ENCODE results near the gene CXCL14. TPM values are rescaled to one million over a fixed set of nuclear protein-coding genes. Genes with fewer than 3 reads are reported as not detected.

CXCL14 gene
- total RNA-seq, 1 experiment from 2014 or later, result not detected

DNA sequence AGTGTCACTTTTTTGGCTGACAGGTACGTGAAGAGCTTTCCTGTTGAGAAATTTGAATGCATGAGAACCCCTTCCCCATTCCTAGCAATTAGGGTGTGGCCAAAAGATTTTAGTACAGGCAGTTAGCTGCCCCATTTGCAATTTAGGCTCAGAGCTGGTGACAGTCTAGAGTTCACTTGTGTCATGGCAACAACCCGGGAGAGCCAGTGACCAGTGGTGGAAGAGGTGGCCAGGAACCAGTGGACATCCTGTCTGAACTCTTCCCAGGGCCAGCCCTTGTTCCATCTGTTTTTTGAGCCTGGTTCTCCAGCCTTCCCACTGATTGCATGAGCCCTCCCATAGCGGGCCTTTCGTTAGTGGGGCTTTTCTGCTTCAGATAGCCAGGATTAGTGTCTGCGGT is 40.5 kb downstream of the CXCL14 start:
- H3K4me1 Mint-ChIP-seq (ENCODE audit: low read depth, unreplicated experiment), result no peaks in the 10 kb centered on the region
- no peak for TF ChIP-seq CTCF (IDR thresholded peaks at IDR 0.05; ENCODE audit: unreplicated experiment)
- H3K27ac Mint-ChIP-seq (ENCODE audit: unreplicated experiment), result no peak overlapping the region
- H3K4me3 Mint-ChIP-seq (ENCODE audit: low read depth, unreplicated experiment), result no peak overlapping the region
- no TSS peak for BruUV-seq (replicated peaks)
- H3K9me3 Mint-ChIP-seq (ENCODE audit: low read depth, unreplicated experiment), result no peaks in the 10 kb centered on the region
- H3K27me3 Mint-ChIP-seq (ENCODE audit: unreplicated experiment), result peaks cover 89% of the 10 kb centered on the region
- H3K36me3 Mint-ChIP-seq (ENCODE audit: insufficient read depth, unreplicated experiment), result no peaks in the 10 kb centered on the region
- CTCF ChIA-PET, result no interaction called here
- intact Hi-C loops (cut with micrococcal nuclease; ENCODE audit: unreplicated experiment), result no loop called here
- DNase-seq, result no peak

DNA sequence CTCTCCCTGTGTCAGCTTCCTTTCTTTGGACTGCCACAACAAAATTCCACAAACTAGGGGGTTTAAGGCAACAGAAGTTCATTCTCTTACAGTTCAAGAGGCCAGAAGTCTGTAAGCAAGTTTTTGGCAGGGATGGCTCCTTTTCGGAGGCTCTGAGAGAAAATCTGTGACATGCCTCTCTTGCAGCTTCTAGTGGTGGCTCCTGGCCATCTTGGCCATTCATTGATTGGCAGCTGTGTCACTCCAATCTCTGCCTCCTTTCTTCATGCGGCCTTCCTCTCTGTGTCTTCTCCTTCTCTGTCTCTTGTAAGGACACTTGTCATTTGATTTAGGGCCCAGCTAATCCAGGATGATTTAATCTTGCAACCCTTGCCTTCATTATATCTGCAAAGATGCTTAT is 41.0 kb downstream of the CXCL14 start:
- Mint-ChIP-seq H3K27me3 (ENCODE audit: unreplicated experiment) (peaks cover 89% of the 10 kb centered on the region), H3K4me1 (ENCODE audit: low read depth, unreplicated experiment) (no peaks in the 10 kb centered on the region), H3K36me3 (ENCODE audit: insufficient read depth, unreplicated experiment) (no peaks in the 10 kb centered on the region), H3K9me3 (ENCODE audit: low read depth, unreplicated experiment) (no peaks in the 10 kb centered on the region), H3K4me3 (ENCODE audit: low read depth, unreplicated experiment) (no peak overlapping the region), H3K27ac (ENCODE audit: unreplicated experiment) (no peak overlapping the region)
- BruUV-seq (replicated peaks), result no TSS peak
- intact Hi-C loops (cut with micrococcal nuclease; ENCODE audit: unreplicated experiment), result no loop called here
- no peak for DNase-seq
- no peak for TF ChIP-seq CTCF (IDR thresholded peaks at IDR 0.05; ENCODE audit: unreplicated experiment)
- CTCF ChIA-PET, result interaction anchor here (1.2 kb wide), 1 partner anchor 46 kb away, joined by 3 read pairs; no protein-coding TSS in a partner anchor

DNA sequence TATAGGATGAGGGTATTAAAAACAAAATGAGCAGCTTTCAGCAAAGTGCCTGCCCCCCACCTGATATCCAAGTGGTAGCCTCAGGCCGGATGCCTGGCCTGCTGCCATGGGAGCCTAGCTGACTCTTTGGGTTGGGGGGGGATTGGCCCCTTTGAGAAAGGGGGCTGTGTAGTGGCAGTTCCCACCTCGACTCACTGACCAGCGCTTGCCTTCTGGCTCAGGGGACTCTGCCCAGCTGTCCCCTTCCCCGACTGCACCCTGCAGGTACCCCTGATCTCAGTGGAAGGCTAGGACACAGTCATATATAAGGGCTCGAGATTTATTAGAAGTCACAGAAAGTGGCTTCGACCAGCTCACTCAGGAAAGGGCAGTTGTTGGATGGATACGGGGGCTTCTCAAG is 41.5 kb downstream of the CXCL14 start:
- no peak for TF ChIP-seq CTCF (IDR thresholded peaks at IDR 0.05; ENCODE audit: unreplicated experiment)
- CTCF ChIA-PET, result interaction anchor here (1.2 kb wide), 1 partner anchor 46 kb away, joined by 3 read pairs; no protein-coding TSS in a partner anchor
- peaks cover 90% of the 10 kb centered on the region for H3K27me3 Mint-ChIP-seq (ENCODE audit: unreplicated experiment)
- H3K4me1 Mint-ChIP-seq (ENCODE audit: low read depth, unreplicated experiment), result no peaks in the 10 kb centered on the region
- H3K9me3 Mint-ChIP-seq (ENCODE audit: low read depth, unreplicated experiment), result no peaks in the 10 kb centered on the region
- BruUV-seq (replicated peaks), result no TSS peak
- intact Hi-C loops (cut with micrococcal nuclease; ENCODE audit: unreplicated experiment), result no loop called here
- H3K36me3 Mint-ChIP-seq (ENCODE audit: insufficient read depth, unreplicated experiment), result no peaks in the 10 kb centered on the region
- H3K27ac Mint-ChIP-seq (ENCODE audit: unreplicated experiment), result no peak overlapping the region
- no peak overlapping the region for H3K4me3 Mint-ChIP-seq (ENCODE audit: low read depth, unreplicated experiment)
- no peak for DNase-seq

DNA sequence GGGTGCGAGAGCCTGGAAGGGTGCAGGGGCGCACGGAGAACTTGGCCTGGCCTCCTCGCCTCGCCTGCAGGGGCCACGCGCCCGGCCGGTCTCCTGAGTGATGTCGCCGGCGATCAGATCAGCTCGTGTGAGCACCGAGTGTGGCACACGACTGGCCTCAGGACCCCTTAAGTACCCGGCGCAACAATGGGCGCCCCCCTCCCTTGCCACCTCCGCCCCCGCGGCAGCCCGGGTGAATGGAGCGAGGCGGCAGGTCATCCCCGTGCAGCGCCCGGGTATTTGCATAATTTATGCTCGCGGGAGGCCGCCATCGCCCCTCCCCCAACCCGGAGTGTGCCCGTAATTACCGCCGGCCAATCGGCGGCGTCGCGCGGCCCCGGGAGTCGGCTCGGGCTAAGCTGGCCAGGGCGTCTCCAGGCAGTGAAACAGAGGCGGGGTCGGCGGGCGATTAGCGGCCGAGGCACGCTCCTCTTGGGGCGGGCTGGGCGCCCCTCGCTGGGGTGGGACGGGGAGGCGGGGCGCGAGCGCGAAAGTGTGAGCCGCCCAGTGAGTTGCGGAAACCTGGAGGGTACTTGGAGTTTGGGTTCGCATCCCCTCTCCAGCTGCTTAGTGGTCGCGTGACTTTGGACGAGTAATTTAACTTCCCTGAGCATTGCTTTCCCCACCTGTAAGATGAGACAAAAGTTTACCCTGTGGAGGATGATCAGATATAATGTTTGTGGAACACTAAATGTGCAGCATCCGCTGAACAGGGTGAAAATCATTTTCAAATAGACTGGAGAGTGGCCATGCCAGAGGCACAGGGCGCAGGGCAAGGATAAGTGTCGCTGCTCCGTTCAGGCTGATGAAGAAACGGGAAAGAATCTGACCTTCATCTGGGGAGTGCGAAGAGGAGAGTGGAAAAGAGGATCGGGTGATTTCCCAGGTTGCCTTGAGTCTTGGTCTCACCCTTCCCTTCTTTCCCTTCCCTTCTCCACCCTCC is 42.7 kb downstream of the CXCL14 start, which contains the start of gene NEUROG1:
Gene NEUROG1, minus strand, starts transcription at position 145 of the 982 bp plus-strand sequence. CDS start 274 bp downstream, outside the sequence.
- Mint-ChIP-seq H3K4me1 (ENCODE audit: low read depth, unreplicated experiment) (no peaks in the 10 kb centered on the region), H3K9me3 (ENCODE audit: low read depth, unreplicated experiment) (no peaks in the 10 kb centered on the region), H3K27me3 (ENCODE audit: unreplicated experiment) (peaks cover 91% of the 10 kb centered on the region), H3K27ac (ENCODE audit: unreplicated experiment) (no peak within 1 kb of the TSS), H3K4me3 (ENCODE audit: low read depth, unreplicated experiment) (no peak within 1 kb of the TSS), H3K36me3 (ENCODE audit: insufficient read depth, unreplicated experiment) (no peaks in the 10 kb centered on the region)
- BruUV-seq (replicated peaks), result no TSS peak
- no peak for DNase-seq
- TF ChIP-seq CTCF (IDR thresholded peaks at IDR 0.05; ENCODE audit: unreplicated experiment), result no peak
- intact Hi-C loops (cut with micrococcal nuclease; ENCODE audit: unreplicated experiment), result no loop called here
- CTCF ChIA-PET, result no interaction called here
